Measurements from ENCODE around the gene CFL2.
"Not testable (repeated sequence)": the region's sequence is repeated elsewhere in the genome, so short reads cannot be mapped to it uniquely, and the experiment has no call there.

CFL2 gene

GRCh38 chr14:34714320-34715126 lies at the start of gene CFL2:
CFL2 (minus strand) TSS chr14:34714593; CDS start chr14:34714540, 53 bp downstream.
- DNase-seq (ENCODE audit: low spot score) = peak; percentile 90

DNA sequence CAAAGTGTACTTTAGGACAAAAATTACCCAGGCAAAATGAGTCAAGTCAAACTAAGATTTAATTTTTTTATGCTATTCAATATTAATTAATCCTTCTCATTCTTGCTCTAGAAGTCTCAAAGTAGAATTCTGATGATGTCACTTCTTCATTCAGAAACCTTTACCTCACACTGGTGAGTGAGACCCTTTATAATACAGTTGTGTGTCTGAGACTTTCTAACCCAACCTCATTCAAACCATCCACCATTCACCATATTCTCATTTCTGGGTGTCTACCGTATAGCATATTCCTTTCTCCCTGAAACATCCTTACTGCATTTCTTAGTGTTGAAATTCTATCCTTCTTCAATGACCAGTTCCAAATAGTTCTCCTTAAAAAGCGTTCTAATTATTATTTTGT lies 40.8 kb upstream of the CFL2 start:
- DNase-seq (ENCODE audit: low spot score) = no peak

GRCh38 chr14:34754687-34755086 lies 40.3 kb upstream of the CFL2 start:
- DNase-seq (ENCODE audit: low spot score) = no peak

- DNase-seq (ENCODE audit: low spot score) = no peak
Observed at GRCh38 chr14:34750670-34751069, 36.3 kb upstream of the CFL2 start.

DNA sequence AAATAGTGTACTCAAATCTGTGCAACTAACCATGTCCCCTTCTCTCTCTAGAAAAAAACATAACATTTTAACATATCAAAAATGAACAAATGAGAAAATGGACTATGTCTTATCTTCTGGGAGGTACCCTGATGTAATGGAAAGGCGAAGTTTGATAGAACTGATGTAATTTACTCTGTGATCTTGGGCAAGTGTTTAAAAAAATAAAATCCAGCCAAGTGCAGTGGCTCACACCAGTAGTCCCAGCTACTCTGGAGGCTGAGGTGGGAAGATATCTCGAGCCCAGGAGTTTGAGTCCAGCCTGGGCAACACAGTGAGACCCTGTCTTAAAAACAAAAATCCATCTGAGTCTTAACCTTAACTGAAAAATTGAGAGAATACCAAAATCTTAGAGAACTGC lies 35.8 kb upstream of the CFL2 start:
- no peak for DNase-seq (ENCODE audit: low spot score)

DNA sequence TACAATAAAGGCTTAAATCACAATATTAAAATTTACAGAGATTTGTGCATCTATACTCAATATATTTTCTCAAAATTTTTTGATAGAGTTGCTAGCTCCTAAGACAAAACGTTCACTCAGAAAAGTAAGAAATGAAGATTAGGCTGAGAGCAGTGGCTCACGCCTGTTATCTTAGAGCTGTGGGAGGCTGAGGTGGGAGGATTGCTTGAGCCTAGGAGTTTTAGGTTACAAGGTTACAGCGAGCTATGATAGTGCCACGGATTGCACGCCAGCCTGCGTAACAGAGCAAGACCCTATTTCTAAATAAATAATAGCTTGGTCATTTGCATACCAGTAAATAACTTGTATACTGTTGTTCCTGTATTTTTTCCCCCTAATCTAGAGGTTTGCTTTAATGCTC lies 35.0 kb upstream of the CFL2 start:
- no peak for DNase-seq (ENCODE audit: low spot score)

DNA sequence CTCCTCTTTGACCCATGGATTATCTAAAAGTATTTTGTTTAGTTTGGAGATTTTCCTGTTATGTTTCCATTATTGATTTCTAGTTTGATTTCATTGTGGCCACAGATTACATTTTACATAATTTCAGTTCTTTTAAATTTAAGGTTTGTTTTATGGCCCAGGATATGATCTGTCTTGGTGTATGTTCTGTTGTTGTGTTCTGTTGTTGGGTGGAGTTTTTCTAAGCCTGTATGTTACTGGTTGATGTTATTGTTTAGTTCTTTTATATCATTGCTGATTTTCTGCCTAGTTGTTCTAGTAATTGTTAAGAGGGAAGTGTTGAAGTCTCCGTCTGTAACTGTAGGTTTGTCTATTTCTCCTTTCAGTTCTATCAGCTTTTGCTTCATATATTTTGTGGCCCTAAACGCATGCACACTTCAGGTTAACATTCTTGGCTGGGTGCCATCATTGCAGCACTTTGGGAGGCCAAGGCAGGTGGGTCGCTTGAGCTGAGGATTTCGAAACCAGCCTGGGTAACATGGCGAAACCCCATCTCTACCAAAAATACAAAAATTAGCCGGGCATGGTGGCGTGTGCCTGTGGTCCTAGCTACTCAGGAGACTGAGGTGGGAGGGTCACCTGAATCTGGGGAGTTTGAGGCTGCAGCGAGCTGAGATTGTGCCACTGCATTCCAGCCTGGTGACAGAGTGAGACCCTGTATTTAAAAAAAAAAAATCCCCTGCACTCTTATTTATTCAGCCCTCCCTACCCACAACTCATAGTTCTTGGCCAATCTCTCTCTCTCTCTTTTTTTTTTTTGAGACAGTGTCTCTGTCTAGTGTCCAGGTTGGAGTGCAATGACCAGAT lies 28.1 kb upstream of the CFL2 start:
- no peak for DNase-seq (ENCODE audit: low spot score)

DNA sequence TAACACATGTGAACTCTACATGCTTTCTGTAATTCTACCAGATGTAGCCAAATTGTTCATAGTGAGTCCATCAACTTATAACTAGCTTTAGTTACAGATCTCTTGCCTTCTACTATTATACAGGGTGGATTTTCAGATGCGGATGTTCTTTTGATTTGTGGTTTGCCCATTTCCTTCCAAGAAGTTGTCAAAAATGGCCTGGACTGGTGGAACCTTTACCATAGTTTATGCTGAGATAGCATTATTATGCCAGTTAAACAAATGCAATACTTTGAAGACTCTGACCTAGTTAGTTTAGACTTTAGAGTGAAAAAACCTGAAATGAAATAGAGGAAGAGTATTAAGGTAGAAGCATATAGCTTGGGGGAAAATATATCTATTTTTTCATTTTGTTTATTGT lies 27.4 kb upstream of the CFL2 start:
- no peak for DNase-seq (ENCODE audit: low spot score)

GRCh38 chr14:34740139-34740538 lies 25.7 kb upstream of the CFL2 start:
- DNase-seq (ENCODE audit: low spot score) = not testable (repeated sequence)

DNA sequence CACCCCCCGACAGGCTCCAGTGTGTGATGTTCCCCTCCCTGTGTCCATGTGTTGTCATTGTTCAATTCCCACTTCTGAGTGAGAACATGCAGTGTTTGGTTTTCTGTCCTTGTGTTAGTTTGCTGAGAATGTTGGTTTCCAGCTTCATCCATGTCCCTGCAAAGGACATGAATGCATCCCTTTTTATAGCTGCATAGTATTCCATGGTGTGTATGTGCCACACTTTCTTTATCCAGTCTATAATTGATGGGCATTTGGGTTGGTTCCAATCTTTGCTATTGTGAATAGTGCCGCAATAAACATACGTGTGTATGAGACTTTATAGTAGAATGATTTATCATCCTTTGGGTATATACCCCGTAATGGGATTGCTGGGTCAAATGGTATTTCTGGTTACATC lies 22.7 kb upstream of the CFL2 start:
- DNase-seq (ENCODE audit: low spot score) = not testable (repeated sequence)

- no peak for DNase-seq (ENCODE audit: low spot score)
Observed at GRCh38 chr14:34733245-34733644, 18.9 kb upstream of the CFL2 start.

GRCh38 chr14:34732802-34733201 lies 18.4 kb upstream of the CFL2 start:
- DNase-seq (ENCODE audit: low spot score) = no peak

- no peak for DNase-seq (ENCODE audit: low spot score)
Observed at GRCh38 chr14:34723867-34724266, 9.5 kb upstream of the CFL2 start.

GRCh38 chr14:34722723-34723545 lies 8.5 kb upstream of the CFL2 start:
- DNase-seq (ENCODE audit: low spot score) = no peak

DNA sequence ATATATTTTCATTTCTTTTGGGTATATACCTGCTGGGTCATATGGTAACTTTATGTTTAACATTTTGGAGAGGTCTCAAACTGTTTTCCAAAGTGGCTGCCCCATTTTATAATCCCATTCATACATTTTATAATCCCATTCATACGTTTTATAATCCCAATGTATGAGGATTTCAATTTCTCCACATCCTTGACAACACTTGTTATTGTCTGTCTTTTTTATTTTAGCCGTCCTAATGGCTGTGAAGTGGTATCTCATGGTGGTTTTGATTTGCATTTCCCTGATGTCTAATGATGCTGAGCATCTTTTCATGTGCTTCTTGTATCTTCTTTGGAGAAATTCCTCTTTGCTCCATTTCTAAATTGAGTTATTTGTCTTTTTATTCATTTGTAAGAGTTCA lies 6.7 kb upstream of the CFL2 start:
- no peak for DNase-seq (ENCODE audit: low spot score)

- DNase-seq (ENCODE audit: low spot score) = no peak
Observed at GRCh38 chr14:34718750-34719304, 4.4 kb upstream of the CFL2 start.

- no peak for DNase-seq (ENCODE audit: low spot score)
Observed at GRCh38 chr14:34715127-34715863, 902 bp upstream of the CFL2 start.

GRCh38 chr14:34713681-34714319 lies 593 bp downstream of the CFL2 start:
- no peak for DNase-seq (ENCODE audit: low spot score)

GRCh38 chr14:34713122-34713680 lies 1.2 kb downstream of the CFL2 start:
- no peak for DNase-seq (ENCODE audit: low spot score)
